Measurements from ENCODE around the gene GIMAP8. TPM values are rescaled to one million over a fixed set of nuclear protein-coding genes. Genes with fewer than 3 reads are reported as not detected.

Gene GIMAP8
- total RNA-seq, 2 experiments from 2014 or later, result 2.9 to 3.8 TPM

GRCh38 chr7:150430465-150431085, 19.9 kb upstream of the GIMAP8 start:
- Mint-ChIP-seq H3K4me1 (ENCODE audit: low read depth) (peaks cover 12% of the 10 kb centered on the region), H3K27me3 (no peaks in the 10 kb centered on the region), H3K4me3 (no peak overlapping the region), H3K36me3 (ENCODE audit: low read depth) (no peaks in the 10 kb centered on the region), H3K9me3 (no peaks in the 10 kb centered on the region), H3K27ac (no peak overlapping the region)
- intact Hi-C loops (cut with DNase I, micrococcal nuclease), result no loop called here
- H3K36me3 ChIP-seq (ENCODE audit: insufficient read depth, low read length), result no peaks in the 10 kb centered on the region
- TF ChIP-seq, protein P1, sequence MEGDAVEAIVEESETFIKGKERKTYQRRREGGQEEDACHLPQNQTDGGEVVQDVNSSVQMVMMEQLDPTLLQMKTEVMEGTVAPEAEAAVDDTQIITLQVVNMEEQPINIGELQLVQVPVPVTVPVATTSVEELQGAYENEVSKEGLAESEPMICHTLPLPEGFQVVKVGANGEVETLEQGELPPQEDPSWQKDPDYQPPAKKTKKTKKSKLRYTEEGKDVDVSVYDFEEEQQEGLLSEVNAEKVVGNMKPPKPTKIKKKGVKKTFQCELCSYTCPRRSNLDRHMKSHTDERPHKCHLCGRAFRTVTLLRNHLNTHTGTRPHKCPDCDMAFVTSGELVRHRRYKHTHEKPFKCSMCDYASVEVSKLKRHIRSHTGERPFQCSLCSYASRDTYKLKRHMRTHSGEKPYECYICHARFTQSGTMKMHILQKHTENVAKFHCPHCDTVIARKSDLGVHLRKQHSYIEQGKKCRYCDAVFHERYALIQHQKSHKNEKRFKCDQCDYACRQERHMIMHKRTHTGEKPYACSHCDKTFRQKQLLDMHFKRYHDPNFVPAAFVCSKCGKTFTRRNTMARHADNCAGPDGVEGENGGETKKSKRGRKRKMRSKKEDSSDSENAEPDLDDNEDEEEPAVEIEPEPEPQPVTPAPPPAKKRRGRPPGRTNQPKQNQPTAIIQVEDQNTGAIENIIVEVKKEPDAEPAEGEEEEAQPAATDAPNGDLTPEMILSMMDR (IDR thresholded peaks at IDR 0.05), result no peak
- H3K27ac ChIP-seq (ENCODE audit: low read depth in 1 of 2, low read length in 2 of 2), result no peak overlapping the region
- H3K9me3 ChIP-seq (ENCODE audit: control insufficient read depth in 1 of 2, insufficient read depth in 1 of 2, low read length in 2 of 2), result peaks cover 0 to 2% of the 10 kb centered on the region in 2 experiments
- no peaks in the 10 kb centered on the region for H3K27me3 ChIP-seq (ENCODE audit: control insufficient read depth in 1 of 2, insufficient read depth in 2 of 2, low read length in 2 of 2)
- peaks cover 13% of the 10 kb centered on the region for H3K4me1 ChIP-seq (ENCODE audit: insufficient read depth, low read length)
- H3K4me3 ChIP-seq (ENCODE audit: low read length), result no peak overlapping the region
- ChIA-PET POLR2A (no interaction called here), CTCF (no interaction called here)
- ATAC-seq (ENCODE audit: poor library complexity) (no peak), DNase-seq (no peak)

DNA sequence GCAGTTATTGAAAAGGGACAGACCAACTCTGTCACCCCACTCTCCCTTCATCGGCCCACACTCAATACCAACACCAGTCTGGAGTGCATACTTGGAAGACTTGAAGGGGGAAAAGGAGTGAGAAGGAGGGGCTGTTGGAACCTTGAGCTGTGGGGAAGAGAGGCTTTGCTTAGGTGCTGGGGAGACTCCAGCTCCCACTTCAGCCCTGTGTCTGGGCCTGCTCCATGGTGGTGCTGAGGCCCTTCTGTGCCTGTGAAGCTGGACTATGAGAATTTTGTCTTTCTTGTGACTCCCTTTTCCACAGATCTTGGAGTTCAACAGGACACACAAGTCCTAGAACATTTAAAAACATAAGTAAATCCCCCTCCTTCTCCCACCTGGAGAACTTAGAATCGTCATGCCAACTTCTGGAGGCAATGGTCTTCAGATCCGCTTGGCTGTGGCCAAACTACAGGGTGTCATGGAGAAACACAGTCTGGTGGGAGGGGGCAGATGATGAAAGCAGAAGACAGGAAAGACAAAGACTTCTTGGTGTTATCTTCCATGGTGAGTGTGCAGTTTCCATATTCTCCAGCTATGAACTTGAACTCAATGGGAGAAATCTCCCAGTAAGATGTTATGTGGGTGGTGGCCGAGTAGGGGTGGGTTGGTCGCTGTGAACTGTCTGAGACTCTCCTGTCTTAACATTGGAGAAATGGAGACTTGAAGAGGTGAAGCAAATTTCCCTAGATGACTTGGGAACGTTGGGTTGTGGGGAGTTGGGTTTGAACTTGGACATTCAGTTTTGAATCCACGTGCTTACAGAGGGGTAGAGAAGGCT, 18.4 kb upstream of the GIMAP8 start:
- H3K9me3 ChIP-seq (ENCODE audit: control insufficient read depth in 1 of 2, insufficient read depth in 1 of 2, low read length in 2 of 2), result peaks cover 0 to 4% of the 10 kb centered on the region in 2 experiments
- no peak overlapping the region for H3K4me3 Mint-ChIP-seq
- no peaks in the 10 kb centered on the region for H3K27me3 Mint-ChIP-seq
- H3K36me3 ChIP-seq (ENCODE audit: insufficient read depth, low read length), result no peaks in the 10 kb centered on the region
- no peak overlapping the region for H3K4me3 ChIP-seq (ENCODE audit: low read length)
- ATAC-seq (ENCODE audit: poor library complexity), result no peak
- no peak overlapping the region for H3K27ac ChIP-seq (ENCODE audit: low read depth in 1 of 2, low read length in 2 of 2)
- H3K9me3 Mint-ChIP-seq, result no peaks in the 10 kb centered on the region
- peaks cover 13% of the 10 kb centered on the region for H3K4me1 ChIP-seq (ENCODE audit: insufficient read depth, low read length)
- ChIA-PET POLR2A (interaction anchor here (0.9 kb wide), 1 partner anchor 135 kb away, joined by 3 read pairs; the partner anchor contains the start of gene GIMAP4), CTCF (no interaction called here)
- TF ChIP-seq, protein P1 (IDR thresholded peaks at IDR 0.05), result no peak
- H3K27me3 ChIP-seq (ENCODE audit: control insufficient read depth in 1 of 2, insufficient read depth in 2 of 2, low read length in 2 of 2), result no peaks in the 10 kb centered on the region
- peaks cover 12% of the 10 kb centered on the region for H3K4me1 Mint-ChIP-seq (ENCODE audit: low read depth)
- intact Hi-C loops (cut with DNase I, micrococcal nuclease), result no loop called here
- DNase-seq, result no peak
- H3K36me3 Mint-ChIP-seq (ENCODE audit: low read depth), result no peaks in the 10 kb centered on the region
- H3K27ac Mint-ChIP-seq, result no peak overlapping the region

GRCh38 chr7:150432915-150433892, 17.2 kb upstream of the GIMAP8 start:
- Mint-ChIP-seq H3K36me3 (ENCODE audit: low read depth) (no peaks in the 10 kb centered on the region), H3K27me3 (no peaks in the 10 kb centered on the region), H3K4me3 (no peak overlapping the region), H3K9me3 (no peaks in the 10 kb centered on the region), H3K4me1 (ENCODE audit: low read depth) (peaks cover 12% of the 10 kb centered on the region), H3K27ac (no peak overlapping the region)
- H3K4me1 ChIP-seq (ENCODE audit: insufficient read depth, low read length), result peaks cover 13% of the 10 kb centered on the region
- ChIA-PET CTCF (interaction anchor here (1.1 kb wide), 1 partner anchor 346 kb away, joined by 3 read pairs; no protein-coding TSS in a partner anchor), POLR2A (interaction anchor here (0.9 kb wide), 1 partner anchor 134 kb away, joined by 3 read pairs; the partner anchor contains the start of gene GIMAP4)
- H3K27me3 ChIP-seq (ENCODE audit: control insufficient read depth in 1 of 2, insufficient read depth in 2 of 2, low read length in 2 of 2), result no peaks in the 10 kb centered on the region
- H3K27ac ChIP-seq (ENCODE audit: low read depth in 1 of 2, low read length in 2 of 2), result no peak overlapping the region
- DNase-seq (peak in 2 of 14 experiments; percentile 42 to 50), ATAC-seq (ENCODE audit: poor library complexity) (no peak)
- peaks cover 0 to 4% of the 10 kb centered on the region in 2 experiments for H3K9me3 ChIP-seq (ENCODE audit: control insufficient read depth in 1 of 2, insufficient read depth in 1 of 2, low read length in 2 of 2)
- intact Hi-C loops (cut with DNase I, micrococcal nuclease), result no loop called here
- no peak overlapping the region for H3K4me3 ChIP-seq (ENCODE audit: low read length)
- H3K36me3 ChIP-seq (ENCODE audit: insufficient read depth, low read length), result no peaks in the 10 kb centered on the region
- TF ChIP-seq, protein P1 (IDR thresholded peaks at IDR 0.05), result no peak

Measured in CD4-positive, alpha-beta T cell (primary cell).